ENCODE results near the gene CALN1. TPM values are rescaled to one million over a fixed set of nuclear protein-coding genes. Genes with fewer than 3 reads are reported as not detected.

The CALN1 gene
- total RNA-seq, 1 experiment from 2014 or later = 0.05 TPM

GRCh38 chr7:71846160-71846559 is 566.0 kb downstream of the CALN1 start:
- no peaks in the 10 kb centered on the region for H3K36me3 ChIP-seq (ENCODE audit: control insufficient read depth, insufficient read depth, low read length)
- no peak for TF ChIP-seq TCF7L2 (IDR thresholded peaks at IDR 0.05; ENCODE audit: low read depth, low read length)
- peak; percentile 70 to 72; a peak in 3 of 4 replicates for TF ChIP-seq REST (IDR thresholded peaks at IDR 0.05; ENCODE audit: insufficient read depth in 1 of 2, low read depth in 2 of 2, low read length in 1 of 2)
- no peaks in the 10 kb centered on the region for H3K27me3 ChIP-seq (ENCODE audit: control insufficient read depth, insufficient read depth, low read length)
- H3K9me3 ChIP-seq (ENCODE audit: control insufficient read depth, insufficient read depth, low read depth, low read length) = no peaks in the 10 kb centered on the region
- ChIA-PET POLR2A (no interaction called here), CTCF (no interaction called here)
- intact Hi-C loops (cut with micrococcal nuclease; ENCODE audit: unreplicated experiment) (no loop called here), in situ Hi-C loops (cut with HindIII; ENCODE audit: low pct_unique_long_range_greater_than_20kb, low sequenced_read_pairs) (no loop called here)
- H3K4me1 ChIP-seq (ENCODE audit: control insufficient read depth, insufficient read depth, low read length) = no peaks in the 10 kb centered on the region
- H3K4me3 ChIP-seq (ENCODE audit: low read depth in 2 of 2, low read length in 2 of 2) = no peak overlapping the region
- DNase-seq (ENCODE audit: low read depth, low spot score) (no peak), ATAC-seq (no peak)
- no peak overlapping the region for H3K27ac ChIP-seq (ENCODE audit: low read length)
- BruUV-seq (replicated peaks) = no TSS peak

GRCh38 chr7:71843676-71844075 is 568.5 kb downstream of the CALN1 start:
- H3K4me1 ChIP-seq (ENCODE audit: control insufficient read depth, insufficient read depth, low read length) = no peaks in the 10 kb centered on the region
- CTCF ChIA-PET = interaction anchor here (0.6 kb wide), 1 partner anchor 35 kb away, joined by 3 read pairs; no protein-coding TSS in a partner anchor
- no peak for ATAC-seq

More at GRCh38 chr7:71843676-71844075, 568.5 kb downstream of the CALN1 start:
- DNase-seq (ENCODE audit: low read depth, low spot score) = no peak
- no peaks in the 10 kb centered on the region for H3K36me3 ChIP-seq (ENCODE audit: control insufficient read depth, insufficient read depth, low read length)
- POLR2A ChIA-PET = no interaction called here
- H3K27ac ChIP-seq (ENCODE audit: low read length) = no peak overlapping the region
- no peak overlapping the region for H3K4me3 ChIP-seq (ENCODE audit: low read depth in 2 of 2, low read length in 2 of 2)
- H3K9me3 ChIP-seq (ENCODE audit: control insufficient read depth, insufficient read depth, low read depth, low read length) = no peaks in the 10 kb centered on the region
- no peak for TF ChIP-seq POLR2AphosphoS5 (IDR thresholded peaks at IDR 0.05; ENCODE audit: low read depth, low read length)
- TF ChIP-seq CTCF (IDR thresholded peaks at IDR 0.05) = no peak
- no peak for TF ChIP-seq REST (IDR thresholded peaks at IDR 0.05; ENCODE audit: insufficient read depth in 1 of 2, low read depth in 2 of 2, low read length in 1 of 2)
- in situ Hi-C loops (cut with HindIII; ENCODE audit: low pct_unique_long_range_greater_than_20kb, low sequenced_read_pairs) (no loop called here), intact Hi-C loops (cut with micrococcal nuclease; ENCODE audit: unreplicated experiment) (no loop called here)
- BruUV-seq (replicated peaks) = no TSS peak
- 0 out of 2 replicates have a peak, but pooled peaks cover 2% of the 10 kb centered on the region for H3K27me3 ChIP-seq (ENCODE audit: control insufficient read depth, insufficient read depth, low read length)

Measured in Panc1 (cell line).